CD4-positive, alpha-beta T cell treated with Interleukin-6 for 4 hours (primary cell): ENCODE results near the gene ARHGEF7.

ENCODE experiments used
- DNase-seq: peaks from one replicate; pipeline ENCODE4 v3.0.0-alpha.2; 2020; ENCODE audit warnings: mixed read lengths

The ARHGEF7 gene

GRCh38 chr13:111282425-111282824 lies 167.3 kb downstream of the ARHGEF7 start:
- DNase-seq, result no peak

- DNase-seq, result no peak
Observed at GRCh38 chr13:111282997-111283396, 167.9 kb downstream of the ARHGEF7 start.

- no peak for DNase-seq
Observed at GRCh38 chr13:111283457-111283856, 168.3 kb downstream of the ARHGEF7 start.

GRCh38 chr13:111283991-111284390 lies 168.9 kb downstream of the ARHGEF7 start:
- DNase-seq, result no peak

GRCh38 chr13:111284565-111284964 lies 169.5 kb downstream of the ARHGEF7 start:
- no peak for DNase-seq

GRCh38 chr13:111286162-111286561 lies 171.1 kb downstream of the ARHGEF7 start:
- no peak for DNase-seq

GRCh38 chr13:111286749-111287148 lies 171.6 kb downstream of the ARHGEF7 start:
- DNase-seq, result no peak

GRCh38 chr13:111287201-111287600 lies 172.1 kb downstream of the ARHGEF7 start:
- no peak for DNase-seq

GRCh38 chr13:111288276-111288675 lies 173.2 kb downstream of the ARHGEF7 start:
- no peak for DNase-seq

GRCh38 chr13:111289251-111289650 lies 174.1 kb downstream of the ARHGEF7 start:
- DNase-seq, result no peak

- DNase-seq, result no peak
Observed at GRCh38 chr13:111291908-111292307, 176.8 kb downstream of the ARHGEF7 start.

- DNase-seq, result no peak
Observed at GRCh38 chr13:111292710-111293485, 177.8 kb downstream of the ARHGEF7 start.

- no peak for DNase-seq
Observed at GRCh38 chr13:111295886-111296285, 180.8 kb downstream of the ARHGEF7 start.

- no peak for DNase-seq
Observed at GRCh38 chr13:111296417-111296816, 181.3 kb downstream of the ARHGEF7 start.

GRCh38 chr13:111298214-111298975 lies 183.3 kb downstream of the ARHGEF7 start:
- no peak for DNase-seq

- DNase-seq, result no peak
Observed at GRCh38 chr13:111302045-111302726, 187.1 kb downstream of the ARHGEF7 start.

GRCh38 chr13:111303559-111303958 lies 188.4 kb downstream of the ARHGEF7 start:
- DNase-seq, result no peak

GRCh38 chr13:111304041-111304544 lies 189.0 kb downstream of the ARHGEF7 start:
- DNase-seq, result no peak

- no peak for DNase-seq
Observed at GRCh38 chr13:111304603-111305289, 189.6 kb downstream of the ARHGEF7 start.

- no peak for DNase-seq
Observed at GRCh38 chr13:111312944-111313590, 198.0 kb downstream of the ARHGEF7 start.

- DNase-seq, result no peak
Observed at GRCh38 chr13:111313911-111314425, 198.9 kb downstream of the ARHGEF7 start.

- no peak for DNase-seq
Observed at GRCh38 chr13:111314852-111315251, 199.7 kb downstream of the ARHGEF7 start.
